ENCODE measurements around the gene PPARGC1A. TPM values are rescaled to one million over a fixed set of nuclear protein-coding genes. Genes with fewer than 3 reads are reported as not detected.
A peak's percentile ranks its signal among the peaks of the same experiment; 100 is the strongest.

The PPARGC1A gene
- total RNA-seq, 1 donor from 2014 or later: 9.4 TPM

- DNase-seq (ENCODE audit: low spot score): no peak
Observed at GRCh38 chr4:23909671-23910070, 19.8 kb upstream of the PPARGC1A start.

- no peak for DNase-seq (ENCODE audit: low spot score)
Observed at GRCh38 chr4:23906839-23907238, 17.0 kb upstream of the PPARGC1A start.

- peak; percentile 54 for DNase-seq (ENCODE audit: low spot score)
Observed at GRCh38 chr4:23904639-23905071, 14.8 kb upstream of the PPARGC1A start.

GRCh38 chr4:23903859-23904438 is 14.1 kb upstream of the PPARGC1A start:
- no peak for DNase-seq (ENCODE audit: low spot score)

GRCh38 chr4:23902222-23902804 is 12.5 kb upstream of the PPARGC1A start:
- DNase-seq (ENCODE audit: low spot score): no peak

GRCh38 chr4:23900636-23901035 is 10.8 kb upstream of the PPARGC1A start:
- DNase-seq (ENCODE audit: low spot score): no peak

GRCh38 chr4:23899565-23899964 is 9.7 kb upstream of the PPARGC1A start:
- DNase-seq (ENCODE audit: low spot score): no peak

- no peak for DNase-seq (ENCODE audit: low spot score)
Observed at GRCh38 chr4:23897564-23898109, 7.8 kb upstream of the PPARGC1A start.

- no peak for DNase-seq (ENCODE audit: low spot score)
Observed at GRCh38 chr4:23894021-23894420, 4.2 kb upstream of the PPARGC1A start.

GRCh38 chr4:23891064-23891421 is 1.2 kb upstream of the PPARGC1A start:
- DNase-seq (ENCODE audit: low spot score): no peak

- DNase-seq (ENCODE audit: low spot score): no peak
Observed at GRCh38 chr4:23890369-23891063, 669 bp upstream of the PPARGC1A start.

GRCh38 chr4:23889391-23889790 is 456 bp downstream of the PPARGC1A start:
- no peak for DNase-seq (ENCODE audit: low spot score)

GRCh38 chr4:23888421-23889319 is 1.2 kb downstream of the PPARGC1A start:
- DNase-seq (ENCODE audit: low spot score): peak; percentile 65

GRCh38 chr4:23887989-23888388 is 1.9 kb downstream of the PPARGC1A start:
- no peak for DNase-seq (ENCODE audit: low spot score)

GRCh38 chr4:23887173-23887572 is 2.7 kb downstream of the PPARGC1A start:
- no peak for DNase-seq (ENCODE audit: low spot score)

GRCh38 chr4:23885943-23886590 is 3.8 kb downstream of the PPARGC1A start:
- no peak for DNase-seq (ENCODE audit: low spot score)

- no peak for DNase-seq (ENCODE audit: low spot score)
Observed at GRCh38 chr4:23884741-23885140, 5.1 kb downstream of the PPARGC1A start.

GRCh38 chr4:23884261-23884660 is 5.6 kb downstream of the PPARGC1A start:
- DNase-seq (ENCODE audit: low spot score): no peak

GRCh38 chr4:23882976-23883531 is 6.8 kb downstream of the PPARGC1A start:
- DNase-seq (ENCODE audit: low spot score): no peak

GRCh38 chr4:23881674-23882337 is 8.0 kb downstream of the PPARGC1A start:
- DNase-seq (ENCODE audit: low spot score): no peak
